ENCODE data around the gene NDUFV1.
"Not testable (repeated sequence)": the region's sequence is repeated elsewhere in the genome, so short reads cannot be mapped to it uniquely, and the experiment has no call there.

NDUFV1 gene

GRCh38 chr11:67647471-67647870 lies 40.7 kb downstream of the NDUFV1 start:
- no peaks in the 10 kb centered on the region for H3K27me3 ChIP-seq (ENCODE audit: control insufficient read depth, insufficient read depth, low read length)
- H3K27ac ChIP-seq (ENCODE audit: low read length): no peak overlapping the region
- H3K9ac ChIP-seq (ENCODE audit: low read length): no peak overlapping the region
- no peaks in the 10 kb centered on the region for H3K4me1 ChIP-seq (ENCODE audit: control insufficient read depth, low read depth, low read length)
- no peak overlapping the region for H3K4me3 ChIP-seq (ENCODE audit: low read length)
- H3K9me3 ChIP-seq (ENCODE audit: control insufficient read depth, low read depth, low read length): no peaks in the 10 kb centered on the region
- H3K36me3 ChIP-seq (ENCODE audit: control insufficient read depth, low read depth, low read length): no peaks in the 10 kb centered on the region

- no peak overlapping the region for H3K9ac ChIP-seq (ENCODE audit: low read length)
- no peak overlapping the region for H3K27ac ChIP-seq (ENCODE audit: low read length)
- H3K4me1 ChIP-seq (ENCODE audit: control insufficient read depth, low read depth, low read length): no peaks in the 10 kb centered on the region
- H3K4me3 ChIP-seq (ENCODE audit: low read length): no peak overlapping the region
- no peaks in the 10 kb centered on the region for H3K9me3 ChIP-seq (ENCODE audit: control insufficient read depth, low read depth, low read length)
- no peaks in the 10 kb centered on the region for H3K36me3 ChIP-seq (ENCODE audit: control insufficient read depth, low read depth, low read length)
- H3K27me3 ChIP-seq (ENCODE audit: control insufficient read depth, insufficient read depth, low read length): no peaks in the 10 kb centered on the region
Measured at GRCh38 chr11:67648140-67648795, 41.5 kb downstream of the NDUFV1 start.

- Histone ChIP-seq H3K9ac (ENCODE audit: low read length) (no peak overlapping the region), H3K4me1 (ENCODE audit: control insufficient read depth, low read depth, low read length) (no peaks in the 10 kb centered on the region), H3K27me3 (ENCODE audit: control insufficient read depth, insufficient read depth, low read length) (no peaks in the 10 kb centered on the region), H3K4me3 (ENCODE audit: low read length) (no peak overlapping the region), H3K27ac (ENCODE audit: low read length) (no peak overlapping the region), H3K36me3 (ENCODE audit: control insufficient read depth, low read depth, low read length) (no peaks in the 10 kb centered on the region), H3K9me3 (ENCODE audit: control insufficient read depth, low read depth, low read length) (no peaks in the 10 kb centered on the region)
Measured at GRCh38 chr11:67648796-67649613, 42.3 kb downstream of the NDUFV1 start.

GRCh38 chr11:67649634-67650510 lies 43.1 kb downstream of the NDUFV1 start:
- no peaks in the 10 kb centered on the region for H3K4me1 ChIP-seq (ENCODE audit: control insufficient read depth, low read depth, low read length)
- no peak overlapping the region for H3K27ac ChIP-seq (ENCODE audit: low read length)
- H3K9me3 ChIP-seq (ENCODE audit: control insufficient read depth, low read depth, low read length): no peaks in the 10 kb centered on the region
- H3K27me3 ChIP-seq (ENCODE audit: control insufficient read depth, insufficient read depth, low read length): no peaks in the 10 kb centered on the region
- H3K9ac ChIP-seq (ENCODE audit: low read length): no peak overlapping the region
- H3K4me3 ChIP-seq (ENCODE audit: low read length): no peak overlapping the region
- no peaks in the 10 kb centered on the region for H3K36me3 ChIP-seq (ENCODE audit: control insufficient read depth, low read depth, low read length)

GRCh38 chr11:67651976-67652781 lies 45.4 kb downstream of the NDUFV1 start:
- Histone ChIP-seq H3K27ac (ENCODE audit: low read length) (no peak overlapping the region), H3K4me1 (ENCODE audit: control insufficient read depth, low read depth, low read length) (no peaks in the 10 kb centered on the region), H3K4me3 (ENCODE audit: low read length) (no peak overlapping the region), H3K9ac (ENCODE audit: low read length) (no peak overlapping the region), H3K36me3 (ENCODE audit: control insufficient read depth, low read depth, low read length) (no peaks in the 10 kb centered on the region), H3K27me3 (ENCODE audit: control insufficient read depth, insufficient read depth, low read length) (no peaks in the 10 kb centered on the region), H3K9me3 (ENCODE audit: control insufficient read depth, low read depth, low read length) (peaks cover 12% of the 10 kb centered on the region)

GRCh38 chr11:67652965-67653845 lies 46.5 kb downstream of the NDUFV1 start:
- H3K36me3 ChIP-seq (ENCODE audit: control insufficient read depth, low read depth, low read length): no peaks in the 10 kb centered on the region
- H3K4me1 ChIP-seq (ENCODE audit: control insufficient read depth, low read depth, low read length): no peaks in the 10 kb centered on the region
- H3K27ac ChIP-seq (ENCODE audit: low read length): no peak overlapping the region
- no peak overlapping the region for H3K4me3 ChIP-seq (ENCODE audit: low read length)
- H3K9me3 ChIP-seq (ENCODE audit: control insufficient read depth, low read depth, low read length): peaks cover 16% of the 10 kb centered on the region
- H3K27me3 ChIP-seq (ENCODE audit: control insufficient read depth, insufficient read depth, low read length): no peaks in the 10 kb centered on the region
- H3K9ac ChIP-seq (ENCODE audit: low read length): no peak overlapping the region

GRCh38 chr11:67654225-67654624 lies 47.5 kb downstream of the NDUFV1 start:
- Histone ChIP-seq H3K4me3 (ENCODE audit: low read length) (no peak overlapping the region), H3K4me1 (ENCODE audit: control insufficient read depth, low read depth, low read length) (no peaks in the 10 kb centered on the region), H3K36me3 (ENCODE audit: control insufficient read depth, low read depth, low read length) (no peaks in the 10 kb centered on the region), H3K27ac (ENCODE audit: low read length) (no peak overlapping the region), H3K9me3 (ENCODE audit: control insufficient read depth, low read depth, low read length) (peaks cover 16% of the 10 kb centered on the region), H3K27me3 (ENCODE audit: control insufficient read depth, insufficient read depth, low read length) (no peaks in the 10 kb centered on the region), H3K9ac (ENCODE audit: low read length) (no peak overlapping the region)

GRCh38 chr11:67656278-67656922 lies 49.7 kb downstream of the NDUFV1 start:
- Histone ChIP-seq H3K9ac (ENCODE audit: low read length) (no peak overlapping the region), H3K27ac (ENCODE audit: low read length) (no peak overlapping the region), H3K27me3 (ENCODE audit: control insufficient read depth, insufficient read depth, low read length) (no peaks in the 10 kb centered on the region), H3K4me3 (ENCODE audit: low read length) (no peak overlapping the region), H3K9me3 (ENCODE audit: control insufficient read depth, low read depth, low read length) (peaks cover 16% of the 10 kb centered on the region), H3K36me3 (ENCODE audit: control insufficient read depth, low read depth, low read length) (no peaks in the 10 kb centered on the region), H3K4me1 (ENCODE audit: control insufficient read depth, low read depth, low read length) (no peaks in the 10 kb centered on the region)

- Histone ChIP-seq H3K4me1 (ENCODE audit: control insufficient read depth, low read depth, low read length) (no peaks in the 10 kb centered on the region), H3K4me3 (ENCODE audit: low read length) (no peak overlapping the region), H3K9me3 (ENCODE audit: control insufficient read depth, low read depth, low read length) (peaks cover 16% of the 10 kb centered on the region), H3K27ac (ENCODE audit: low read length) (no peak overlapping the region), H3K9ac (ENCODE audit: low read length) (no peak overlapping the region), H3K27me3 (ENCODE audit: control insufficient read depth, insufficient read depth, low read length) (no peaks in the 10 kb centered on the region), H3K36me3 (ENCODE audit: control insufficient read depth, low read depth, low read length) (no peaks in the 10 kb centered on the region)
Measured at GRCh38 chr11:67657300-67657699, 50.6 kb downstream of the NDUFV1 start.

GRCh38 chr11:67659651-67660165 lies 53.0 kb downstream of the NDUFV1 start:
- H3K36me3 ChIP-seq (ENCODE audit: control insufficient read depth, low read depth, low read length); H3K9ac ChIP-seq (ENCODE audit: low read length); H3K4me3 ChIP-seq (ENCODE audit: low read length); H3K27ac ChIP-seq (ENCODE audit: low read length); H3K4me1 ChIP-seq (ENCODE audit: control insufficient read depth, low read depth, low read length); H3K27me3 ChIP-seq (ENCODE audit: control insufficient read depth, insufficient read depth, low read length): not testable (repeated sequence)
- peaks cover 16% of the 10 kb centered on the region for H3K9me3 ChIP-seq (ENCODE audit: control insufficient read depth, low read depth, low read length)
